Fibroblast of skin of back (primary cell): ENCODE data around the gene LRP5.
A peak's percentile ranks its signal among the peaks of the same experiment; 100 is the strongest.
"Not testable (repeated sequence)": the region's sequence is repeated elsewhere in the genome, so short reads cannot be mapped to it uniquely, and the experiment has no call there.

Source experiments
- DNase-seq: peaks from one replicate; pipeline ENCODE4 v3.0.0-alpha.2; 2013

The LRP5 gene

GRCh38 chr11:68282141-68282860, 30.1 kb upstream of the LRP5 start:
- no peak for DNase-seq

- no peak for DNase-seq
Measured at GRCh38 chr11:68282861-68283230, 29.5 kb upstream of the LRP5 start.

- DNase-seq = not testable (repeated sequence)
Measured at GRCh38 chr11:68284588-68284987, 27.8 kb upstream of the LRP5 start.

- no peak for DNase-seq
Measured at GRCh38 chr11:68287419-68287818, 25.0 kb upstream of the LRP5 start.

- no peak for DNase-seq
Measured at GRCh38 chr11:68289456-68289855, 22.9 kb upstream of the LRP5 start.

GRCh38 chr11:68293708-68294107, 18.7 kb upstream of the LRP5 start:
- DNase-seq = no peak

- DNase-seq = no peak
Measured at GRCh38 chr11:68295271-68295670, 17.1 kb upstream of the LRP5 start.

GRCh38 chr11:68295940-68296339, 16.5 kb upstream of the LRP5 start:
- DNase-seq = no peak

- no peak for DNase-seq
Measured at GRCh38 chr11:68296344-68297051, 15.9 kb upstream of the LRP5 start.

GRCh38 chr11:68297052-68297378, 15.4 kb upstream of the LRP5 start:
- no peak for DNase-seq

- no peak for DNase-seq
Measured at GRCh38 chr11:68297494-68297811, 14.9 kb upstream of the LRP5 start.

- peak; percentile 67 for DNase-seq
Measured at GRCh38 chr11:68297812-68298658, 14.4 kb upstream of the LRP5 start.

GRCh38 chr11:68298659-68299516, 13.5 kb upstream of the LRP5 start:
- no peak for DNase-seq

GRCh38 chr11:68299517-68299879, 12.9 kb upstream of the LRP5 start:
- DNase-seq = not testable (repeated sequence)

- no peak for DNase-seq
Measured at GRCh38 chr11:68300076-68300830, 12.1 kb upstream of the LRP5 start.

- no peak for DNase-seq
Measured at GRCh38 chr11:68302256-68302655, 10.1 kb upstream of the LRP5 start.

GRCh38 chr11:68302670-68303069, 9.7 kb upstream of the LRP5 start:
- DNase-seq = no peak

GRCh38 chr11:68303083-68303482, 9.3 kb upstream of the LRP5 start:
- no peak for DNase-seq

- no peak for DNase-seq
Measured at GRCh38 chr11:68303982-68304780, 8.2 kb upstream of the LRP5 start.

GRCh38 chr11:68306636-68307035, 5.8 kb upstream of the LRP5 start:
- DNase-seq = no peak

GRCh38 chr11:68308068-68308467, 4.3 kb upstream of the LRP5 start:
- DNase-seq = no peak
